Measurements from ENCODE around the gene LAD1. TPM values are rescaled to one million over a fixed set of nuclear protein-coding genes. Genes with fewer than 3 reads are reported as not detected.

The LAD1 gene
- total and polyA plus RNA-seq, 9 of the 15 experiments (the other 6 are each of a cell fraction or from before 2014, with no cell fraction given), result 0.31 TPM; not detected in 8

DNA sequence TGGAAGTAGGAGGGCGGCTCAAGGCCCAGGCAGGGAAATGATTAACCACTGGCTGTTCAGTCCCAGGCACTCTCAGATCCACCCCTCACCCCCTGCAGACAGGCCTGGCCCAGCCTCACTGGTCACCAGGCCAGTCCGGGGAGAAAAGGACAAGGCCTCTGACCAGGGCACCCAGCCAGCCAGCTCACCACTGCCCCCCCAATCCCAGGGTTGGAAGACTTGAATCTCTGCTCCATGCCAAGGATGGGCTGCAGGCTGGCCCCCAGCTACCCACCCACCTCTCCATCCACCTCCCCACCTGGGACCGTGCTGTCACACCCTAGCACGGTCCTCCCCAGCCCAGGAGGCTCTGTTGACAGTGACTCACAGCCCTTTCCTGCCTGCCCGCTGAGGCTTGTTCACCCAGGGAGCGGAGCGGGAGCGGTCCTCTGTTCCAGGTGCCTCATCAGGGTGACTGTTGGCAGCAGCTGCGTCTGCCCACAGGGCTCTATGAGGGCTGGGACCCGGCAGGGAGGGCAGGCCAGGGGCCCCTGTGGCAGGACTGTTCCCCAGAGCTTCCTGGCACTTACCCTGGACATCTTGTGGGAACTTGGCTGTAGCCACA lies 2.2 kb downstream of the LAD1 start:
- Histone ChIP-seq H3K4me1 (replicated peaks in 1 of 2; ENCODE audit: control insufficient read depth in 2 of 2, insufficient read depth in 2 of 2, low read length in 2 of 2) (peaks cover 0 to 10% of the 10 kb centered on the region in 2 experiments; a peak in 1 of 5 replicates), H3K4me3 (no peak overlapping the region), H3K27me3 (ENCODE audit: control insufficient read depth in 2 of 2, insufficient read depth in 2 of 2, low read length in 2 of 2) (peaks cover 50 to 87% of the 10 kb centered on the region in 2 experiments), H3K27ac (ENCODE audit: extremely low read depth, low read depth, low read length) (no peak overlapping the region), H3K36me3 (ENCODE audit: control insufficient read depth, insufficient read depth, low read length) (no peaks in the 10 kb centered on the region), H2AFZ (ENCODE audit: low read depth, low read length) (no peak overlapping the region), H4K20me1 (replicated peaks; ENCODE audit: control insufficient read depth, insufficient read depth, low read length) (peaks cover 6% of the 10 kb centered on the region), H3K79me2 (ENCODE audit: control insufficient read depth, insufficient read depth, low read length) (no peaks in the 10 kb centered on the region), H3K9me3 (replicated peaks; ENCODE audit: control insufficient read depth, insufficient read depth, low read depth, low read length) (no peaks in the 10 kb centered on the region), H3K9me1 (ENCODE audit: control insufficient read depth, insufficient read depth, low read length) (no peaks in the 10 kb centered on the region), H3K4me2 (ENCODE audit: insufficient read depth, low read length) (no peak overlapping the region), H3K9ac (ENCODE audit: insufficient read depth in 1 of 2, low read depth in 2 of 2, low read length in 2 of 2) (peak overlapping the region in 1 of 2 experiments; percentile 13; a peak in 1 of 4 replicates)
- no TSS peak for BruUV-seq (replicated peaks)
- ATAC-seq (no peak), DNase-seq (ENCODE audit: extremely low read depth in 1 of 4, low spot score in 3 of 4) (no peak), FAIRE-seq (no peak)
- in situ Hi-C loops (cut with MboI), result no loop called here
- 1% methylated on average over 10 of the region's 10 CpGs for WGBS (ENCODE audit: insufficient coverage, low coverage, missing lambda C conversion rate)
- intact Hi-C loops (cut with micrococcal nuclease), result no loop called here
- ChIA-PET POLR2A (interaction anchor here (0.7 to 1.6 kb wide), 4 partner anchors 13 to 373 kb away, joined by 3 to 4 read pairs (median 4); no protein-coding TSS in a partner anchor), CTCF (ENCODE audit: low intra/inter-chr PET ratio) (no interaction called here)
- TF ChIP-seq ATF1 (CRISPR knock-in tag; IDR thresholded peaks at IDR 0.05), result no peak
- TF ChIP-seq ATF1 (tag; IDR thresholded peaks at IDR 0.05), result no peak
- TF ChIP-seq NFE2 (IDR thresholded peaks at IDR 0.05; ENCODE audit: low read depth), result no peak

DNA sequence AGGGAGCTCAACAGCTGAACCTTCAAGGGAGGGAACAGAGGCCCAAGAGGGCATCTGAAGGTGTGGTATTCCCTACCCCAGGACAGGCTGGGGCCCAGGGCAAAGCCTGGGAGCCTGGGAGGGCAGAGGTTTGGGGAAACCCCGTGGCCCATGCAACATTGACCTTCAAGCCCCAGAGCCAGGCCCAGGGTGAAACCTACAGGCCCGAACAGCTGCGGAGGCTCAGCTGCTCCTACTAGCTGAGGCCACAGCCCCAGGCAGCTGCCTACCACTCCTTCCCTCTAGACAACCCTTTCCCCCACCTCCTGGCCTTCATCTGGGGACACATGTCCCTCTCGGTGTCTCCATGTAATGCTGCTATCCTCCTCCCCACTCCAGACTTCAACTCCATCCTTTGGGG lies 3.2 kb downstream of the LAD1 start:
- Histone ChIP-seq H3K4me3 (no peak overlapping the region), H3K36me3 (ENCODE audit: control insufficient read depth, insufficient read depth, low read length) (no peaks in the 10 kb centered on the region), H4K20me1 (replicated peaks; ENCODE audit: control insufficient read depth, insufficient read depth, low read length) (peaks cover 6% of the 10 kb centered on the region), H3K4me1 (replicated peaks in 1 of 2; ENCODE audit: control insufficient read depth in 2 of 2, insufficient read depth in 2 of 2, low read length in 2 of 2) (peaks cover 0 to 10% of the 10 kb centered on the region in 2 experiments; a peak in 1 of 5 replicates), H3K9me3 (replicated peaks; ENCODE audit: control insufficient read depth, insufficient read depth, low read depth, low read length) (no peaks in the 10 kb centered on the region), H3K79me2 (ENCODE audit: control insufficient read depth, insufficient read depth, low read length) (no peaks in the 10 kb centered on the region), H3K9ac (ENCODE audit: insufficient read depth in 1 of 2, low read depth in 2 of 2, low read length in 2 of 2) (no peak overlapping the region), H2AFZ (ENCODE audit: low read depth, low read length) (no peak overlapping the region), H3K27ac (ENCODE audit: extremely low read depth, low read depth, low read length) (no peak overlapping the region), H3K27me3 (ENCODE audit: control insufficient read depth in 2 of 2, insufficient read depth in 2 of 2, low read length in 2 of 2) (peaks cover 42 to 89% of the 10 kb centered on the region in 2 experiments), H3K9me1 (ENCODE audit: control insufficient read depth, insufficient read depth, low read length) (no peaks in the 10 kb centered on the region), H3K4me2 (ENCODE audit: insufficient read depth, low read length) (no peak overlapping the region)
- WGBS (ENCODE audit: insufficient coverage, low coverage, missing lambda C conversion rate), result 0% methylated on average over 4 of the region's 4 CpGs
- intact Hi-C loops (cut with micrococcal nuclease) (no loop called here), in situ Hi-C loops (cut with MboI) (no loop called here)
- DNase-seq (ENCODE audit: extremely low read depth in 1 of 4, low spot score in 3 of 4) (no peak), FAIRE-seq (no peak), ATAC-seq (no peak)
- POLR2A ChIA-PET, result interaction anchor here (0.7 to 1.6 kb wide), 2 partner anchors 14 to 168 kb away, joined by 3 to 4 read pairs; no protein-coding TSS in a partner anchor
- CTCF ChIA-PET (ENCODE audit: low intra/inter-chr PET ratio), result no interaction called here
- BruUV-seq (replicated peaks), result no TSS peak
- no peak for TF ChIP-seq NFATC3 (IDR thresholded peaks at IDR 0.05)
- TF ChIP-seq POLR2H (tag; IDR thresholded peaks at IDR 0.05; ENCODE audit: low read depth), result no peak
- TF ChIP-seq ZBTB1 (CRISPR knock-in tag; IDR thresholded peaks at IDR 0.05; ENCODE audit: borderline replicate concordance, low read depth), result no peak
- TF ChIP-seq BCLAF1 (IDR thresholded peaks at IDR 0.05; ENCODE audit: borderline replicate concordance in 1 of 2, control insufficient read depth in 1 of 2, low read depth in 2 of 2, low read length in 1 of 2), result no peak
- no peak for TF ChIP-seq HNRNPL (IDR thresholded peaks at IDR 0.05; ENCODE audit: low read depth, low read length)
- TF ChIP-seq, protein P1, sequence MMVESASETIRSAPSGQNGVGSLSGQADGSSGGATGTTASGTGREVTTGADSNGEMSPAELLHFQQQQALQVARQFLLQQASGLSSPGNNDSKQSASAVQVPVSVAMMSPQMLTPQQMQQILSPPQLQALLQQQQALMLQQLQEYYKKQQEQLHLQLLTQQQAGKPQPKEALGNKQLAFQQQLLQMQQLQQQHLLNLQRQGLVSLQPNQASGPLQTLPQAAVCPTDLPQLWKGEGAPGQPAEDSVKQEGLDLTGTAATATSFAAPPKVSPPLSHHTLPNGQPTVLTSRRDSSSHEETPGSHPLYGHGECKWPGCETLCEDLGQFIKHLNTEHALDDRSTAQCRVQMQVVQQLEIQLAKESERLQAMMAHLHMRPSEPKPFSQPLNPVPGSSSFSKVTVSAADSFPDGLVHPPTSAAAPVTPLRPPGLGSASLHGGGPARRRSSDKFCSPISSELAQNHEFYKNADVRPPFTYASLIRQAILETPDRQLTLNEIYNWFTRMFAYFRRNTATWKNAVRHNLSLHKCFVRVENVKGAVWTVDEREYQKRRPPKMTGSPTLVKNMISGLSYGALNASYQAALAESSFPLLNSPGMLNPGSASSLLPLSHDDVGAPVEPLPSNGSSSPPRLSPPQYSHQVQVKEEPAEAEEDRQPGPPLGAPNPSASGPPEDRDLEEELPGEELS (CRISPR knock-in tag; IDR thresholded peaks at IDR 0.05; ENCODE audit: borderline replicate concordance), result no peak
- TF ChIP-seq PTBP1 (IDR thresholded peaks at IDR 0.05; ENCODE audit: low read depth, low read length), result no peak
- no peak for TF ChIP-seq ZNF764 (CRISPR knock-in tag; IDR thresholded peaks at IDR 0.05; ENCODE audit: low read depth)

Data from K562 (cell line).